Ovary (tissue), 3 donors: ENCODE results near the gene FKBP6.

Experiments
- CTCF ChIP-seq, 3 donors: fragments of 450-650 bp in 2 of 3; fragments of 200-600 bp in 1 of 3; IDR thresholded peaks; one replicate each; pipeline versions ENCODE4 v1.5.1 to v1.8.0; 2016 to 2022; ENCODE audit warnings: antibody characterized with exemption in 3 of 3, mild to moderate bottlenecking in 1 of 3
- EP300 ChIP-seq: sonication (generic); formaldehyde crosslinking; IDR thresholded peaks from one replicate; pipeline ENCODE4 v1.6.1; 2017; ENCODE audit warnings: antibody characterized with exemption
- POLR2A ChIP-seq: fragments of 450-650 bp; IDR thresholded peaks from one replicate; pipeline ENCODE4 v1.6.1; 2017; ENCODE audit warnings: antibody characterized with exemption, mild to moderate bottlenecking, moderate library complexity
- donor health status: DM: no; HTN: no; CAD: no.

- no peak for TF ChIP-seq CTCF (IDR thresholded peaks at IDR 0.05)
- TF ChIP-seq POLR2A = no peak
- TF ChIP-seq EP300 = no peak
These were observed 17.6 kb downstream of the FKBP6 start for GRCh38 chr7:73345538-73345937.
